K562 (cell line): ENCODE results near the gene SEMA5A. TPM values are rescaled to one million over a fixed set of nuclear protein-coding genes. Genes with fewer than 3 reads are reported as not detected.

ENCODE experiments used
- ATAC-seq: fragments of 200-7000 bp; cut with Tn5 transposase; 3 replicates; pipeline ENCODE4 v1.9.1; 2020; ENCODE audit warnings: moderate library complexity
- BruUV-seq: library from RNA; stranded (reverse); fragments of 400-500 nt; replicated peaks from 2 replicates; lab custom pipeline; 2021; lab: Mats Ljungman, UMichigan
- CTCF ChIA-PET: fragments of 300-600 bp; formaldehyde crosslinking; extraction: SDS; loops from one replicate; lab custom pipeline; 2021; ENCODE audit warnings: low intra/inter-chr PET ratio; lab: Yijun Ruan, JAX
- POLR2A ChIA-PET: fragments of 300-600, 350-650 bp; sonication (Branson Sonifier 250); formaldehyde crosslinking; extraction: SDS; loops from one replicate; lab custom pipeline; 2021; ENCODE audit warnings: antibody characterized with exemption, inconsistent platforms; lab: Yijun Ruan, JAX
- DNase-seq, 4 experiments: peaks; one replicate each; pipeline versions ENCODE4 v3.0.0 to v3.0.0-alpha.2; 2011 to 2018; ENCODE audit warnings: low spot score in 3 of 4, mixed read lengths in 3 of 4; ENCODE audit errors: extremely low read depth in 1 of 4
- FAIRE-seq: peaks from 2 replicates; lab custom pipeline; 2011; peaks lifted over from hg19 to GRCh38; lab: Jason Lieb, UNC
- H2AFZ ChIP-seq: 2 replicates; pipeline ENCODE4 v1.6.0; 2011; ENCODE audit warnings: low read depth, low read length, control low read depth, inconsistent platforms
- H3K27ac ChIP-seq: fragments of 200-600 bp; 3 replicates; pipeline ENCODE4 v1.8.0; 2011; ENCODE audit warnings: low read depth, mild to moderate bottlenecking, control low read depth, inconsistent platforms, low read length, moderate library complexity, mixed read lengths; ENCODE audit errors: extremely low read depth
- H3K27me3 ChIP-seq, 2 experiments: fragments of 300-600 bp in 1 of 2; 2 replicates in 1 of 2; 3 replicates in 1 of 2; pipeline versions ENCODE4 v1.6.0 to v1.8.0; 2011; ENCODE audit warnings: inconsistent platforms in 2 of 2, low read length in 2 of 2, mild to moderate bottlenecking in 1 of 2, mixed read lengths in 1 of 2, moderate library complexity in 1 of 2; ENCODE audit not compliant: control insufficient read depth in 2 of 2, insufficient read depth in 2 of 2
- H3K36me3 ChIP-seq: fragments of 300-600 bp; 3 replicates; pipeline ENCODE4 v1.8.0; 2011; ENCODE audit warnings: mild to moderate bottlenecking, low read length, inconsistent platforms; ENCODE audit not compliant: control insufficient read depth, insufficient read depth
- H3K4me1 ChIP-seq, 2 experiments: fragments of 200-600 bp in 1 of 2; replicated peaks in 1 of 2; 2 replicates in 1 of 2; 3 replicates in 1 of 2; pipeline versions ENCODE4 v1.5.1 to v1.8.0; 2011; ENCODE audit warnings: inconsistent platforms in 2 of 2, low read length in 2 of 2, mild to moderate bottlenecking in 1 of 2, mixed read lengths in 1 of 2, moderate library complexity in 1 of 2; ENCODE audit not compliant: control insufficient read depth in 2 of 2, insufficient read depth in 2 of 2
- H3K4me2 ChIP-seq: 2 replicates; pipeline ENCODE4 v1.6.1; 2011; ENCODE audit warnings: low read length, control low read depth, inconsistent platforms, mixed read lengths; ENCODE audit not compliant: insufficient read depth
- H3K4me3 ChIP-seq: fragments of 200-600 bp; sonication (generic), shearing (Covaris generic); 2 replicates; pipeline ENCODE4 v1.5.1; 2016; ENCODE audit warnings: control low read depth, inconsistent platforms
- H3K79me2 ChIP-seq: fragments of 200-600 bp; 3 replicates; pipeline ENCODE4 v1.8.0; 2011; ENCODE audit warnings: low read length, inconsistent platforms; ENCODE audit not compliant: control insufficient read depth, insufficient read depth
- H3K9ac ChIP-seq, 2 experiments: 2 replicates each; pipeline versions ENCODE4 v1.6.0 to v1.6.1; 2011; ENCODE audit warnings: low read depth in 2 of 2, low read length in 2 of 2, control low read depth in 1 of 2, inconsistent platforms in 1 of 2, mild to moderate bottlenecking in 1 of 2, mixed read lengths in 1 of 2; ENCODE audit not compliant: insufficient read depth in 1 of 2
- H3K9me1 ChIP-seq: one replicate; pipeline ENCODE4 v1.6.0; 2011; ENCODE audit warnings: inconsistent platforms, mild to moderate bottlenecking, low read length, moderate library complexity; ENCODE audit not compliant: control insufficient read depth, insufficient read depth
- H3K9me3 ChIP-seq: replicated peaks from 2 replicates; pipeline ENCODE4 v1.5.1; 2011; ENCODE audit warnings: low read depth, low read length, inconsistent platforms; ENCODE audit not compliant: control insufficient read depth, insufficient read depth
- H4K20me1 ChIP-seq: replicated peaks from 2 replicates; pipeline ENCODE4 v1.6.1; 2011; ENCODE audit warnings: low read length, inconsistent platforms, mixed read lengths; ENCODE audit not compliant: control insufficient read depth, insufficient read depth
- ADNP ChIP-seq: fragments of 200-800 bp; sonication (Bioruptor generic); IDR thresholded peaks from 2 replicates; pipeline ENCODE4 v1.6.1; 2016; ENCODE audit warnings: missing genetic modification characterization, missing compliant biosample characterization
- HDAC2 ChIP-seq: fragments of 450-650 bp; IDR thresholded peaks from 2 replicates; pipeline ENCODE4 v1.6.1; 2016; ENCODE audit warnings: mild to moderate bottlenecking
- HEY1 ChIP-seq: fragments of 250-450 bp; sonication (Bioruptor Pico); IDR thresholded peaks from 2 replicates; pipeline ENCODE4 v1.5.0; 2020; ENCODE audit warnings: mild to moderate bottlenecking, moderate library complexity, borderline replicate concordance
- SNAPC5 ChIP-seq: fragments of 250-450 bp; sonication (Bioruptor Pico); IDR thresholded peaks from 2 replicates; pipeline ENCODE4 v1.8.0; 2021; ENCODE audit warnings: moderate library complexity, mild to moderate bottlenecking, inconsistent platforms
- XRCC3 ChIP-seq: fragments of 450-650 bp; IDR thresholded peaks from 2 replicates; pipeline ENCODE4 v1.6.1; 2017; ENCODE audit warnings: mild to moderate bottlenecking, moderate library complexity
- ZFPM2 ChIP-seq: fragments of 250-450 bp; sonication (Bioruptor Pico); IDR thresholded peaks from 2 replicates; pipeline ENCODE4 v1.5.1; 2022; ENCODE audit warnings: mild to moderate bottlenecking
- ZNF316 ChIP-seq: fragments of 450-650 bp; IDR thresholded peaks from 2 replicates; pipeline ENCODE4 v1.6.1; 2016
- ZNF41 ChIP-seq: fragments of 250-450 bp; sonication (Bioruptor Pico); conservative IDR thresholded peaks from 2 replicates; pipeline ENCODE4 v1.4.0; 2020; ENCODE audit warnings: mild to moderate bottlenecking
- ZNF77 ChIP-seq: fragments of 250-450 bp; sonication (Bioruptor Pico); IDR thresholded peaks from 2 replicates; pipeline ENCODE4 v1.5.0; 2020
- ZNF780A ChIP-seq: fragments of 250-450 bp; sonication (Bioruptor Pico); IDR thresholded peaks from 2 replicates; pipeline ENCODE4 v1.5.0; 2021; ENCODE audit warnings: mild to moderate bottlenecking
- ZSCAN32 ChIP-seq: fragments of 450-650 bp; formaldehyde crosslinking; IDR thresholded peaks from 2 replicates; pipeline ENCODE4 v1.4.0; 2020; ENCODE audit warnings: mild to moderate bottlenecking, moderate library complexity
- WGBS: fragments of 100-300 bp; shearing (Covaris generic); methylation state at CpG from one replicate; pipeline ENCODE4 v1.1.6; 2016; ENCODE audit warnings: low coverage, mixed read lengths; ENCODE audit not compliant: insufficient coverage; ENCODE audit errors: missing lambda C conversion rate; 5-methylcytosine and 5-hydroxymethylcytosine counted together
- in situ Hi-C: fragments of 300-500 bp; cut with MboI; formaldehyde crosslinking; loops from 4 replicates; pipeline ENCODE4 v1.15.0; 2018; ENCODE audit warnings: inconsistent platforms, mixed read lengths
- intact Hi-C: fragments of 100-400 bp; cut with micrococcal nuclease; formaldehyde crosslinking; loops from 2 replicates; pipeline ENCODE4 v1.14.2; 2022
- polyA plus RNA-seq, 8 experiments: library from polyadenylated mRNA; depleted of rRNA in 4 of 8; stranded (reverse) in 5 of 8; unstranded in 3 of 8; fragments of >200 nt; fragmentation: Nextera tagmentation in 2 of 8; fragmentation: Illumina TruSeq in 1 of 8; extraction: Ambion mirVana in 2 of 8; extraction: Trizol in 1 of 8; gene quantifications; 2 replicates each; pipeline versions ENCODE4 v1.2.1 to v1.2.3, GENCODE V29; 2011 to 2014; ENCODE audit warnings: inconsistent platforms in 1 of 8, missing spikeins in 1 of 8
- total RNA-seq, 7 experiments: library from RNA; depleted of rRNA in 6 of 7; stranded (reverse); fragments of >200 nt in 6 of 7; fragmentation: Illumina TruSeq in 2 of 7; extraction: Trizol in 2 of 7; gene quantifications; 2 replicates each; pipeline versions ENCODE4 v1.2.1 to v1.2.3, GENCODE V29; 2011 to 2021; ENCODE audit warnings: low replicate concordance in 1 of 7

The SEMA5A gene
- total and polyA plus RNA-seq, 9 of the 15 experiments (the other 6 are each of a cell fraction or from before 2014, with no cell fraction given): 0.02 TPM; not detected in 8

- Histone ChIP-seq H3K9ac (no peak overlapping the region), H3K9me3 (no peaks in the 10 kb centered on the region), H3K27me3 (no peaks in the 10 kb centered on the region), H3K9me1 (no peaks in the 10 kb centered on the region), H3K36me3 (no peaks in the 10 kb centered on the region), H3K27ac (no peak overlapping the region), H3K4me1 (no peaks in the 10 kb centered on the region), H3K4me2 (no peak overlapping the region), H3K4me3 (no peak overlapping the region), H2AFZ (no peak overlapping the region), H3K79me2 (no peaks in the 10 kb centered on the region), H4K20me1 (no peaks in the 10 kb centered on the region)
- no TSS peak for BruUV-seq
- intact Hi-C loops (no loop called here), in situ Hi-C loops (no loop called here)
- TF ChIP-seq ZNF316: no peak
- no peak for TF ChIP-seq HDAC2
- POLR2A ChIA-PET: no interaction called here
- ATAC-seq (no peak), FAIRE-seq (no peak), DNase-seq (no peak)
- 0% methylated on average over 5 of the region's 5 CpGs for WGBS
- CTCF ChIA-PET: no interaction called here
Observed at GRCh38 chr5:9047932-9048331, 497.9 kb downstream of the SEMA5A start.

GRCh38 chr5:9046756-9047481, 499.0 kb downstream of the SEMA5A start:
- Histone ChIP-seq H3K9me1 (no peaks in the 10 kb centered on the region), H3K4me2 (no peak overlapping the region), H2AFZ (no peak overlapping the region), H3K79me2 (no peaks in the 10 kb centered on the region), H3K4me3 (no peak overlapping the region), H3K27ac (no peak overlapping the region), H3K27me3 (no peaks in the 10 kb centered on the region), H3K4me1 (no peaks in the 10 kb centered on the region), H3K36me3 (no peaks in the 10 kb centered on the region), H4K20me1 (no peaks in the 10 kb centered on the region), H3K9ac (no peak overlapping the region), H3K9me3 (no peaks in the 10 kb centered on the region; the same call in 1 of the 2 replicates)
- no TSS peak for BruUV-seq
- POLR2A ChIA-PET: interaction anchor here (0.7 kb wide), 1 partner anchor 1025 kb away, joined by 3 read pairs; no protein-coding TSS in a partner anchor
- DNase-seq (no peak), FAIRE-seq (no peak), ATAC-seq (no peak)
- intact Hi-C loops (no loop called here), in situ Hi-C loops (no loop called here)
- 0% methylated on average over 3 of the region's 3 CpGs for WGBS
- CTCF ChIA-PET: no interaction called here
- TF ChIP-seq ZNF77 (CRISPR knock-in tag) (no peak), XRCC3 (no peak), ZNF780A (CRISPR knock-in tag) (no peak), HEY1 (CRISPR knock-in tag) (no peak), SNAPC5 (CRISPR knock-in tag) (no peak), ADNP (no peak), ZSCAN32 (no peak), ZNF41 (CRISPR knock-in tag) (no peak), ZFPM2 (no peak)
